HG03558 (cell line): ENCODE results near the gene ANKMY1.

Experiments
- ATAC-seq: cut with Tn5 transposase; IDR thresholded peaks from one replicate; pipeline ENCODE4 v1.9.1; 2021; ENCODE audit warnings: moderate number of reproducible peaks; ENCODE audit not compliant: unreplicated experiment; ENCODE audit errors: extremely low read depth

The ANKMY1 gene

DNA sequence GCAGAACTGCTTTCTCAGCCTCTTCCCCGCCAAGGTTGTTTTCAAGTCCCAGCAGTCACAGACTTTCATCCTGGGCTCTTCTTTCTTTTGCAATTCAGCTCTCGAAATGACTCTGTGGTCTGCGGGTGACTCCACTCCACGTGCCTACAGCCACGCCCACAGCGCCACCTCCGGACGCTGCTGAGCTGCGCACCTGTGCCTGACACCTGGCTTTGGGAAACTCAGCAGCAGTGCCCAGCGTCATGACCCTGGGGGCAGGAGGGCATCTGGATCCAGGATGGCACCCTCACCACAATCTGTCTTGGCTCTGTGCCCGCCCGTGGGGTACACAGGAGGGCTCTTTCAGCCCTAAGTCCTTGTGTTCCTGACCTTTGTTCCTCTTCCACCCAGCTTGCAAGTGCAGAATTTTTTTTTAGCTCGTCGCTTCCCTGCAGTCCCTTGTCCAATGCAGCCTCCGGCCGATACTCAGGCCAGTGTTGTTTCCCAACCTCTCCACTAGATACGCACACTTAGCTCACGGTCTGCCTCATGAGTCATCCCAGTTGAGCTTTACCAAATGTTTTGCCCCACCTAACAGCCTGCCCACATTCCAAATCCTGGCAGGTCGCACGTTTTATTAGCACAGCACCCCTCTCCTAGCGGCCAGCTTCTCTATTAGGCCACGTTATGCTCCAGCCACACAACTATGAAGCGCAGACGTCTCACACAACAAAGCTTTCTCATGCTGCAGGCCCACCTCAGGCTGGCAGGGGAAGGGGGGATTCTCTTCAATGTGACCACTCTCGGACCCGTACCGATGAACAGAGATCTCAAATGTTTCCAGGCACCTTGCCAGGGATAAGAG lies 22.2 kb upstream of the ANKMY1 start:
- no peak for ATAC-seq

DNA sequence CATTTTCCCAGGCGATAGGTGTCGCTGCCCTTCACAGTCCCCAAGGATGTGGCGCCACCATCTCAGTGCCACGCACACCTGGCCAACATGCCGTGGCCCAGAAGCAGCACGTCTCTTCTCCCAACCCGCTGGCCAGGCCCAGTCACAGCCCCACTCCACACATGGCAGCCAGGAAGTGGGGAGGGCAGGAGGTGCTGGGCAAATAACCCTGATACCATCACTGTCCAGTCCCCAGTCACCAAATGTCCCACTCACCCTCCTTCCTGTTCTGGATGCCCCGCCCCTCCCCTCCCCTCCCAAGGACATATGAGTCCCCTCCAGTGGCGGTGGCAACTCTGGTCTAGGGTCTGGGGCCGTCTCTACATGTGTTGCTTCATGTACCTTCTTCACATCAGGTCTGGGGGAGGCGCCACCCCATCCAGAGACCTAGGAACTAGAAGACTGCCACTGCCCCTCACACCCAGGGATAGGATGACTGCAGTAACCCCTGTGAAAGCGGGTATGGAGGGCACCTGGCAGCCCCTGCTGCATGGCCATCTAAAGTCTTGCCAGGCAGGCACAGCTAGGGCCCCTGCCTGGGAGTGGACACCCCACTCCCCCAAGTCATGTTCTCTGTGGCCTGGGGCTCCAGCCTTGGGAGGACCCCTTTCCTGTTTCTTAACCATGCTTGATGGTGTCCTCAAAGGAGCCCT lies 21.4 kb upstream of the ANKMY1 start:
- no peak for ATAC-seq

DNA sequence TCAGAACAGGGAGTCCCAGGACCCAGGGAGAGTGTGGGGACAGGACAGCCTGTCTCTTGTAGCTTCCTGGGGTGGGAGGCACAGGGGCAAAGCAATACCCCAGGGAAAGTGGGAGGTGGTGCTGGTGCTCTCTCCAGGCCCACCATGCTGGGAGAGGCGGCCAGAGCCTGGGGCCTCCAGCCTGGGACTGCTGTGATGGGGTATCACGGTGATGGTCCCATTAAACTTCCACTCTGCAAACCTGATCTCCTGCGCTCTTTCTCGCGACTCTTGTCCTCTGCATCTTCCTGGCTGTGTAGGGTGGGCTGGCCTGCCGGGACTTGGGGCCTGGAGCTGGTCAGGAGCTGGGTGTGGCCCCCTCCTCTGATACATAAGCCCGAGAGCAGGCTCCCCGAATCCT lies 20.7 kb upstream of the ANKMY1 start:
- ATAC-seq: no peak

DNA sequence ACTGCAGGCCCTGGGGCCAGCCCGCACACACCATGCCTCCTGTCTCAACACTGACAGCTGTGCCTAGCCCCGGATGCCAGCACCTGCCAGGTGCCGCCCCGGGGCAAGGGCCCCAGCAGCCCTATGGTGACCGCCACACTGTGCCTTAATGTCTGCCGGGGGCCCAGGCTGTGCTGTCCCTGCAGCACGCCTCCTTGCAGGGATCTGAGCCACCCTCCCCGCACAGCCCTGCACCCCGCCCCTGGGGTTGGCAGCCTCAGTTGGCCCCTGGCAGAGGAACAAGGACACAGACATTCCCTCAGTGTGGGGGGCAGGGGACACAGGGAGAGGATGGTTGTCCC lies 20.3 kb upstream of the ANKMY1 start:
- ATAC-seq: no peak

DNA sequence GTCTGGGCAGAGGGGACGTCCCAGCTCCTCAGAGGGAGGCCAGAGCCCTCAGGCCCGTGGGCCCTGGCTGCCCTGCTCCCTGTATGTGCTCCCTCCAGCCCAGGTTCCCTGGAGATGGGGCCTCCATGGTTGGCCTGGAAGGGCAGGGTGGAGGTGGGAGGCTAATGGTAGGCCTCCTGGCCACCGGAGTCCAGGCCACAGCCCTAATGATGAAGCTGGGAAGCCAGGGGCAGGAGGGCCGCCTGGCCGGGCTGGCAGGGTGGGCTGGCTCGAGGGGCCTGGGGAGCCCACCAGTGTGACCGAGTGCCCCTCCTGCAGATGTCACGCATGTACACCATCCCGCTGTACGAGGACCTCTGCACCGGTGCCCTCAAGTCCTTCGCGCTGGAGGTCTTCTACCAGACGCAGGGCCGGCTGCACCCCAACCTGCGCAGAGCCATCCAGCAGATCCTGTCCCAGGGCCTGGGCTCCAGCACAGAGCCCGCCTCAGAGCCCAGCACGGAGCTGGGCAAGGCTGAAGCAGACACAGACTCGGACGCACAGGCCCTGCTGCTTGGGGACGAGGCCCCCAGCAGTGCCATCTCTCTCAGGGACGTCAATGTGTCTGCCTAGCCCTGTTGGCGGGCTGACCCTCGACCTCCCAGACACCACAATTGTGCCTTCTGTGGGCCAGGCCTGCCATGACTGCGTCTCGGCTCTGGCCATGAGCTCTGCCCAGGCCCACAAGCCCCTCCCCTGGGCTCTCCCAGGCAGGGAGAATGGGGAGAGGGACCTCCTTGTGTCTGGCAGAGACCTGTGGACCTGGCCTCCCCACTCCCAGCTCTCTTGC lies 19.7 kb upstream of the ANKMY1 start:
- ATAC-seq: no peak

DNA sequence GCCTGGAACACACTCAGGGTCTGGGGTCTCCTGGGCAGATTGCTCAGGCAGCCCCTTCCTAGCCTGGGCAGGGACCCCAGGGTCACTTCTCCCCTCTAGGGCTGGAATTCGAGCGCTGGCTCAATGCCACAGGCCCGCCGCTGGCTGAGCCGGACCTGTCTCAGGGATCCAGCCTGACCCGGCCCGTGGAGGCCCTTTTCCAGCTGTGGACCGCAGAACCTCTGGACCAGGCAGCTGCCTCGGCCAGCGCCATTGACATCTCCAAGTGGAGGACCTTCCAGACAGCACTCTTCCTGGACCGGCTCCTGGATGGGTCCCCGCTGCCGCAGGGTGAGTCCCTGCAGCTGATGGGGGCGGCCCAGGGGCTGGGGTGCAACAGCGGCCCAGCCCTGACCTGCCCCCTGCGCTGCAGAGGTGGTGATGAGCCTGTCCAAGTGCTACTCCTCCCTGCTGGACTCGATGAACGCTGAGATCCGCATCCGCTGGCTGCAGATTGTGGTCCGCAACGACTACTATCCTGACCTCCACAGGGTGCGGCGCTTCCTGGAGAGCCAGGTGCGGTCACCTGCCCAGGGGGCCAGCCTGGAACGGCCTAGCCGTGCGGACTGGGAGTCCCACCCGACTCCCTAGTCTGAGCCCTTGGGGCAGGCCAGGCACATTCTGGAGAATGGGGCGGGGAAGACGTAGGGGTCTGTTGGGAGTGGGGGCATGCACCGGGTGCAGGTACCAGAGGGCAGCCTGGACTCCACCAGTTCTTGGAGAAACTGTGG lies 18.8 kb upstream of the ANKMY1 start:
- no peak for ATAC-seq

DNA sequence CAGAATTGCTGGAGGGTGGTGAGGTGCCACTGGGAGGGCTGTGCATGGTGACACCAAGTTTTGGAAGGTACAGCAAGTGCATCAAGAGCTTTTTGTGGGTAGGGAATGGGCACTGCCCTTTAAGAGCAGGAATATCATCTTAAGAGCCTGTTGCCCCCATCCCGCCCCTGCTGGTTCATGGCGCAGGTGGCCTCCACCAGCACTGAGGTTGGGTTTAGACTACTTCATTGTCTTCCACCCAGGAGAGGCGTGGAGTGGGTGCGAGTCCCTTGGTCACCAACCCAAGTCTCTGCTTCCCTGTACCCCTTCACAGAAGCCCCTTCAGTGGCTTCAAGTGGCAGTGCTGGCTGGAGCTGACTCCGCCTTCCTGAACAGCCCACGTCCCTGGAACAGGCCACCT lies 18.2 kb upstream of the ANKMY1 start:
- no peak for ATAC-seq

DNA sequence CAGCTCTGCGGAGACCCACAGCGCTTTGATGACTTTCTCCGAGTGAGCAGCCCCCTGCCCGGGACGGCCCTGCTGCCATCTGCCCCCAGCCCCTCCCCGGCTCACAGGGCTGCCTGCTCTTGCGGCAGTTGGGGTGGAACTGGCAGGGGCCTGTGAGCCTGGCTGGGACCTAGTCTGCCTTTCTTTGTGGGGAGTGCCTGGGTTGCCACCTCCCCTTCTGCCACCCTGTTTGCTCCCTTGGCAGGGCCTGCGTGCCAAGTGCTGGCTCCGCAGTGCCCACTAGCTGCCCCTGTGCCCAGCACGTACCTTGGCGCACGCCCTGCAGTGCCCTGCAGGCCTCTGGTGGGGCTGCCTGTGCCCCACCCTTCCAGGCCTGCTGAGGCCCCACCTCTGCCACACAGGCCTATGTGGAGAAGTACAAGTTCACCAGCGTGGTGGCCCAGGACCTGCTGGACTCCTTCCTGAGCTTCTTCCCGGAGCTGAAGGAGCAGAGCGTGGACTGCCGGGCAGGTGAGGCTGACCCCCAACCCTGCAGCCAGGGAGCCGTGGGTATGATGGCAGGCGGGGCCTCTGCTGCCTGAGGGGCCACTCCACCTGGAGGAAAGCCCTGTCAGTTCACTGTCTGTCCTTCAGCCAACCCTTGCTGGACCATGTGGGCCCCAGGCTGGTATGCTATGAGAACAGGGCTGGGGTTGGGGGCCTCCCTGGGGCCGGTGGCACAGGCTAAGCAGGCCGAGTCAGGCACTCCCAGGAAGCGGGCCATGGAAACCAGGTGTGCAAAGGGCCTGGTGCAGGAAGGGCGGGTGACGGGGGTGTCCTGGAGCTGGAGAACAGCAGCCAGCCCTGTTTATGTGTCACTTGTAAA lies 17.5 kb upstream of the ANKMY1 start:
- no peak for ATAC-seq

DNA sequence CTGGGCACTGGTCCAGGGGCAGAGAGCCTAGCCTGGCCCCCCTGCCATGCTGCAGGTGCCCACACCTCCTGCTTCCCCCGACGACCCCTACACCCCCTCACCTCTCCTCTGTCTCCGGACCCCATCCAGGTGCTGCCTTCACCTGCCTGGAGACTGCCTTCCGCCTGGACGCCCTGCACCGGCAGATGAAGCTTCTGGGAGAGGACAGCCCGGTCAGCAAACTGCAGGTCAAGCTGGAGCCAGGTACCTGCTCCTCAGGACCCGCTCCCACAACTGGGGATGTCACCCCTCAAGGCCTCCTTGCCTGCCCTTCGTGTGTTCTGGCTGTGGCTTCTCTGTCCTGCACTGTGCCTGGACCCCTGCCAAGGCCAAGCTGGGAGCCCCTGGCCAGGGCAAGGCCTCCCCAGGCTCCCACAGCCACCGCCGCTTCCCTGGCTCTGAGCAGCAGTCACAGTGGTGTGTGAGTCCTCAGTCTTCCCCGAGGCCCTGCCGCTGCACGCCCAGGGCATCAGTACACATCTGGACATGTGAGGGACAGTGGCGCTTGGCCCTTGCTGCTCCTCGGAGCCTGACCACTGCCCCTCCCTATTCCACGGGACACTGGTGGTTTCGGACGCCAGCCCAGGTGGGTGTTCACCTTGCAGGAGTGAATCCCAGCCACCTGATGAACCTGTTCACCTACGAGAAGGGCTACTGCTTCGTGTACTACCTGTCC lies 16.8 kb upstream of the ANKMY1 start:
- ATAC-seq: no peak

DNA sequence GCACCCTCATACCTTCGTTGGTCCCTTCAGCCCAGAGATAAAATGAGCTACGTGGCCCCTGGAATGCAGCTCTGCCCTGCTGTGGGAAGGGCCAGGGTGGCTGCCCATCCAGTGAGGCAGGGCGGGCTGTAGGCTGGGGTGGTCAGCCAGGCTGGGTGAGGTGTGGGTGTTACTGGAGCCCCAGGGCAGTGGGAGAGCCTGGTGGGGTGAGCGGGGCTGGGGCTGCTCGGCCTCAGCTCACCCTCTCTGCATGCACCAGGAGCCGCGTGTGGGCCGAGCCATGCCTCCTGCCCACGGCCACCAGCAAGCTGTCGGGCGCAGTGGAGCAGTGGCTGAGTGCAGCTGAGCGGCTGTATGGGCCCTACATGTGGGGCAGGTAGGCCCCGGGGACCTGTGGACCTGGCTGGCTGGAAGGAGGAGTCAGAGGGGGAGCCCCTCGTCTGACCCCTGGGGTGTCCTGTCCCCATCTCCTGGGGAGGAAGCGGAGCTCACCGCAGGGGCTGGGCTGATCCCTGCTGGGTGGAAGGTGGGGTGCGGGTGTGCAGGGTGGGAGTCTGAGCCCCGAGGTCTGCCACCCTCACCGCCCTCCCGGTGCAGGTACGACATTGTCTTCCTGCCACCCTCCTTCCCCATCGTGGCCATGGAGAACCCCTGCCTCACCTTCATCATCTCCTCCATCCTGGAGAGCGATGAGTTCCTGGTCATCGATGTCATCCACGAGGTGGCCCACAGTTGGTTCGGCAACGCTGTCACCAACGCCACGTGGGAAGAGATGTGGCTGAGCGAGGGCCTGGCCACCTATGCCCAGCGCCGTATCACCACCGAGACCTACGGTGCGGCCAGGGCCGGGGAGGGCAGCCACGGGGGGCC lies 16.0 kb upstream of the ANKMY1 start:
- ATAC-seq: no peak

DNA sequence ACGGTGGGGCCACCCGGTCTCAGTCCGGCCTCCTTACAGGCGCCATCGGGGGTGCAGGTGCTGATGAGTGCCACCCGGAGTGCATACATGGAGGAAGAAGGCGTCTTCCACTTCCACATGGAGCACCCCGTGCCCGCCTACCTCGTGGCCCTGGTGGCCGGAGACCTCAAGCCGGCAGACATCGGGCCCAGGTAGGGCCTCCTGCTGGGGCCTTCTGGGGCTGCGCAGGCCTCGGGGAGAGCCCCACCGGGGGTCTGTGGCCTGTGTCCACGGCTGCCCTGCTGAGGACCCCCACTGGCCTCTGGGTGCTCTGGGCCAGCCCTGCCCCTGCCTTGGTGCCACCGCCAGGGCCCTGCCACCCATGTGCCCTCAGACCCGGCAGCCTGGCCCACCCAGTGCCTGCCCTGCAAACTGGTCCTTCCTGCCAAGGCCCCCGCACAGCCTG lies 15.3 kb upstream of the ANKMY1 start:
- ATAC-seq: no peak

DNA sequence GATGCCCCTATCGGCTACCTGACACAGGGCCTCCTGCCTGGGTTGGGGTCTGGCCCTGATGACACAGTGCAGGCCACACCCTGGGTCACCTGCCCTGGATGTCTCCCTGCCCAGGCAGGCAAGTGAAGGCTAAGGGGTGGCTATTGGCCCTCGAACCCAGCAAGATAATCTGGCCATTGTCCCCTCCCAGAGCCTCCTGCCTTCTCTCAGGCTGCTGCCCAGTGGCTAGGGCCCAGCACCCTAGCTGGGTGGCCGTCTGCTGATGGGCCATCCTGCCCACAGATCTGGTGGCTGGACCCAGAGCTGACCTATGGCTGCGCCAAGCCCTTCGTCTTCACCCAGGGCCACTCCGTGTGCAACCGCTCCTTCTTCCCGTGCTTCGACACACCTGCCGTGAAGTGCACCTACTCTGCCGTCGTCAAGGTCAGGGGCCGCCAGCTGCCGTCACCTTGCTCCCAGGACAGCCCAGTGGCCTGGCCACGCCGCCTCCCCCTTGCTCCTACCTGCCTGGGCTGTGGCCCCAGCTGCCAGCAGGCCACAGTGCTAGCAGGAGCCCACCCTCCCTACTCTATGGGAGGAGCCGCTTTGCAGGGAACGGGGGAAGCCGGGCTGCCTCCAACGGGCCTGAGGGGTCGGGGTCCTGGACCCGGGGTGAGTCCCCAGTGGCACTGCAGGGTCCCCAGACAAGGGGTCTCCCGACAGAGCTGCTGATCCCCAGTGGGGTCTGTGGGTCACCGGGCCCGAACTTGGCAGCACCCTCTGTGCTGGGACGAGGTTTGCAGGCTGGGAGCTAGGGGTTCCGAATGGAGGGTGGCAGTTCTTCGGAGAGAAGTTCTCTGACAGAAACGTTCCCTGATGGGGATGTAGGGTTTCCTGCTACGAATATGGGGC lies 14.6 kb upstream of the ANKMY1 start:
- no peak for ATAC-seq

DNA sequence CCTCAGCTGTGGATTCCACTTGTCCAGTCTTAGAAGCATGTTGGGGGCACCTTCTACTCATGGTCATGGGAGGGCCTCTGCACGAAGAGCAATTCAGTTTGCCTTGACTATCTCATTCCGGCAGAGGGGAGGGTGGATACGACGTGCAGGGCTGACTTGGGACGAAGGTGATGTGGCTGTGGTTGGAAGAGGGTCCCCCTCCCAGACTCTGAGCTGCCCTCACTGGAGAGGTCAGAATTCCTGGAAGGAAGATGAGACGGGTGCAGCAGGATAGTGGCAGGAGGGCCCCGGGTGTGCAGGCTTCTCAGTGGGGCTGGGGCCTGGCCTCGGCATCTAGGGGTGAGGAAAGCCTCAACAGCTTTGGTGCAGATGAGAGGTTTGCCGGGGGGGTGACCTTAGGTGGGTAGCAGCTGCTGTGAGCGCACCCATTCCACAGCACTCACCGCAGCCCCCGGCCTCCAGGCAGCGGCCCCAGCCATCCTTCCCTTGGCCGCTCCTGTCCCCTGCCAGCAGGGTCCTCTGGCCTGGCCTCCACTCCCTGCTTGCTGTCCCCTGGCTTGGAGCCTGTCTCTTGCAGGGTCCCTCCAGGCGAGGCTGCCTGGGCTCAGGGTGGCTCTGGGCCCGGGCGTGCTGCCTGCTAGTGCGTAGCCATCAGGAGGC lies 13.7 kb upstream of the ANKMY1 start:
- no peak for ATAC-seq

DNA sequence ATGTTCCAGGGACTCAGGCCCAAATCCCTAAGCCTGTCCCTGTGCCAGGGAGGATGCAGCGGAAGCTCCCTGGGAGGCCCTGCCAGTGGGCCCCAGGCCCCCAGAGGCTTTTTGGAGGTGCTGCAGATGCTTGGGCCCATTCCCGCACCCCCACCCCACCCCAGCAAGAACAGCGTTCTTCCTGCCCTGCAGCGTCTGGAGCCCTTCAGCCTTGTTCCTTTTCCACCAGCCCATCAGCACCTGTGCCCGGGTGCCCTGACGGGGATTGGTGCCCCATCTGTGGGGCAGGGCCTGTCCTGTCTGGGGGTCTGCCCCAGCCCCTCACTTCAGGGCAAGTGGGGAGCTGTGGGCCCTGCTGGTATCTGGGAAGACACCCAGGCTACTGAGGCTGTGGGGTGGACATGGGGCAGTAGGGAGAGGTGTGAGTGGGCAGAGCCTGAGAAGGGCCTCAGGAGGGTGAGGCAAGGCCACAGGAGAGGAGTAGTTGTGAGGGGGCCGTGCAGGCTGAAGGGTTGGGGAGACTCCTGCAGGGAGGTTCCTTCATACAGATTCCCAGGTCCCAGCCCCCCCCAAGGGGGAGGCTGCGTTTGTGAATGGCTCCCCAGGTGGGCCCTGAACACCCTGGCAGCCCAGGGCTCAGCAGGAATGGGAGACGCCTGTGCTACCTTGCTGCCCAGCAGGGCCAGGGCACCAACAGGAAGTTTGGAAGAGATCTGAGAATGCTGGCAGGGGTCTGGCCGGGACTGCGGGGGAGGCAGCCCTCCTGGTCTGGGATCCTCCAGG lies 12.9 kb upstream of the ANKMY1 start:
- no peak for ATAC-seq

DNA sequence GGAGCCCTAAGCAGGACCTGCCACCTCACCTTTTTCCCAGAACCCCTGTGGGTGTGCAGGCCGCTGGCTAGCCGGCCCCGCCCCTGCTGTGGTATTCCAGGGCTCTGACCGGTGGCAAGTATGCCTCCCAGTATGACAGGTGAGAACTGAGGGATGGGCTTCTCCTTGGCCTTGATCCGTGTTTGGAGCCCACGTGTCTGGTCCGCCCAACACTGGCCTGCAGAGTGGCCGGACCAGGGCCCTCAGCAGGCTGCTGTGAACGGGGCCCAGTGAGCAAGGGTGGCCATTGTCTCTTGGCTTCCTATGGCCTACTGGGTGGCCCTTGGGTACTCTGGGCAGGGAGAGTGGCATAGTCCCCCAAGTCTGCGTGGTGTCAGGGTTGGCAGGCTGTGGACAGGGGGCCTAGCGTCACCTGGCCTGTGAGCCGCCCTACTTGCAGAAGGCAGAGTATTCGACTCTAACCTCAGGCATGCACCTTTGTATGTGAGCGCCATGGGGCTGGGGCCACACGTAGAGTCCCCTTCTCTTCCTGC lies 12.3 kb upstream of the ANKMY1 start:
- ATAC-seq: no peak
